Mucosa of descending colon (tissue), 3 donors: ENCODE measurements around the gene ZC3H12D. TPM values are rescaled to one million over a fixed set of nuclear protein-coding genes. Genes with fewer than 3 reads are reported as not detected.

Experiments
- ATAC-seq: fragments of 200-7000 bp; cut with Tn5 transposase; one replicate; pipeline ENCODE4 v1.9.1; 2020; ENCODE audit warnings: mild to moderate bottlenecking, moderate library complexity
- DNase-seq, 3 donors: peaks; one replicate each; pipeline ENCODE4 v3.0.0-alpha.2; 2020
- H3K36me3 ChIP-seq: fragments of 200-600 bp; one replicate; pipeline ENCODE4 v1.8.0; 2021; ENCODE audit warnings: low read depth, mild to moderate bottlenecking
- H3K4me1 ChIP-seq: fragments of 200-600 bp; one replicate; pipeline ENCODE4 v1.8.0; 2021; ENCODE audit warnings: low read depth, mild to moderate bottlenecking
- H3K4me3 ChIP-seq: fragments of 200-600 bp; one replicate; pipeline ENCODE4 v1.8.0; 2021; ENCODE audit warnings: mild to moderate bottlenecking
- H3K9me3 ChIP-seq: fragments of 200-600 bp; one replicate; pipeline ENCODE4 v1.8.0; 2021; ENCODE audit warnings: mild to moderate bottlenecking
- intact Hi-C, 2 donors: fragments of 100-400 bp; cut with DNase I in 1 of 2; cut with micrococcal nuclease in 1 of 2; formaldehyde crosslinking; loops; one replicate each; pipeline versions ENCODE4 v1.11.0 to v1.11.1; 2022; cut with DNase I, micrococcal nuclease
- total RNA-seq, 3 donors: library from RNA; stranded (reverse); fragmentation: NEBNext Ultra II Directional in 2 of 3; extraction: Animal tissue kit (Norgen Biotek cat#: 25700) in 2 of 3; gene quantifications; one replicate each; pipeline versions ENCODE4 v1.2.1 to v1.2.4, GENCODE V29; 2021 to 2023
- TF ChIP-seq, protein P1 (sequence below): fragments of 200-600 bp; IDR thresholded peaks from one replicate; pipeline ENCODE4 v1.8.0; 2022; ENCODE audit warnings: antibody characterized with exemption, mild to moderate bottlenecking
- donor health status: DM: no; HTN: no; CAD: no; lungs with moderate emphysema.
- donor health status: DM: no; HTN: no; CAD: no.
- donor health status: DM: no; HTN: yes; CAD: no.

Gene ZC3H12D
- total RNA-seq, 3 donors from 2014 or later: 5.2 to 9.1 (median 8.9) TPM

DNA sequence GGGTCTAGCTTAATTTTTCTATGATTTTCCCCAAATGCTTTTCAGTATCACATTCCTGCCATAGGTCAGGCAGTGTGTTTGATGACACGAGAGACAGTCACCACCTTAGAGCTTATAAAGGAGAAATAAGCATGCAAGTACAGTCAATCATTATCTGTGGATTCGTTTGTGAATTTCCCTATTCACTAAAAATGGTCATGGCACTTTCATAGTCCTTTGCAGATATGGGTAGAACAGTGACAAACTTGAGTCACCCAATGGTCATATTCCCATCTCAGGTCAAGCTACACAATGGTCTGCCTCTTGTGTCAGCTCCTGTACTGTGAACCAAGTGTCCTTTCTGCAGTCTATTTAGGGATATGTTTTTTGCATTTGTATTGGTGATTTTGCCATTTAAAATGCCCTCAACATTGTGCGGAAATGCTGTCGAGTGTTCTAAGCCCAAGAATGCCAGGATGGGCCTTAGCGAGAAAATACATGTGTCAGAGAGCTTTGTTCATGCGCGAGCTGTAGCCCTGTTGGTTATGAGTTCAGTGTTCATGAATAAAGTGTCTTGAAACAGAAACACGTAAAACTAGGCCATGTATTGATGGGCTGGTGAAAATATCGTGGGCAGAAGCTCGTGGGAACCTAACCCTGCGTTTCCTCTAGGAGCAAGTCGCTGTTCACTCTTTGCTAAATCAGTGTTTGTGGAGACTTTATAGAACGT, 65.0 kb downstream of the ZC3H12D start:
- Histone ChIP-seq H3K36me3 (no peaks in the 10 kb centered on the region), H3K4me1 (peaks cover 8% of the 10 kb centered on the region), H3K9me3 (no peaks in the 10 kb centered on the region), H3K4me3 (no peak overlapping the region)
- no peak for ATAC-seq
- DNase-seq: no peak
- TF ChIP-seq, protein P1, sequence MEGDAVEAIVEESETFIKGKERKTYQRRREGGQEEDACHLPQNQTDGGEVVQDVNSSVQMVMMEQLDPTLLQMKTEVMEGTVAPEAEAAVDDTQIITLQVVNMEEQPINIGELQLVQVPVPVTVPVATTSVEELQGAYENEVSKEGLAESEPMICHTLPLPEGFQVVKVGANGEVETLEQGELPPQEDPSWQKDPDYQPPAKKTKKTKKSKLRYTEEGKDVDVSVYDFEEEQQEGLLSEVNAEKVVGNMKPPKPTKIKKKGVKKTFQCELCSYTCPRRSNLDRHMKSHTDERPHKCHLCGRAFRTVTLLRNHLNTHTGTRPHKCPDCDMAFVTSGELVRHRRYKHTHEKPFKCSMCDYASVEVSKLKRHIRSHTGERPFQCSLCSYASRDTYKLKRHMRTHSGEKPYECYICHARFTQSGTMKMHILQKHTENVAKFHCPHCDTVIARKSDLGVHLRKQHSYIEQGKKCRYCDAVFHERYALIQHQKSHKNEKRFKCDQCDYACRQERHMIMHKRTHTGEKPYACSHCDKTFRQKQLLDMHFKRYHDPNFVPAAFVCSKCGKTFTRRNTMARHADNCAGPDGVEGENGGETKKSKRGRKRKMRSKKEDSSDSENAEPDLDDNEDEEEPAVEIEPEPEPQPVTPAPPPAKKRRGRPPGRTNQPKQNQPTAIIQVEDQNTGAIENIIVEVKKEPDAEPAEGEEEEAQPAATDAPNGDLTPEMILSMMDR: no peak
- intact Hi-C loops: no loop called here

DNA sequence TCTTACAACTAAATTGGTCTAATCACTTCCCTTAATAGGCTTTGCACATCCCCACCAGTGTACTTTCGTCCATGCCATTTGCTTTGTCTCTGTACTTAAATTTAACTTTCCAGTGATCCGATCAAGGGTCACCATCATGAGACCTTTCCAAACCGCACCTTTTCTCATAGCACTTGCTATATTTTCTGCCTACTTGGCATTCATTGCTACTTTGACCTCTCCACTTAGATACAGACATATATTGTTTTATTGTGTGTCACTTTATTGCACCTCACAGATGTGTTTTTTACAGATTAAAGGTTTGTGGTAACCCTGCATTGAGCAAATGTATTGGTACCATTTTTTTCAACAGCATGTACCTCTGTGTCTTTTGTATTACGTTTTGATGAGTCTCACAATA, 70.0 kb downstream of the ZC3H12D start:
- Histone ChIP-seq H3K9me3 (no peaks in the 10 kb centered on the region), H3K36me3 (no peaks in the 10 kb centered on the region), H3K4me1 (peaks cover 10% of the 10 kb centered on the region), H3K4me3 (no peak overlapping the region)
- intact Hi-C loops: no loop called here
- DNase-seq: no peak
- TF ChIP-seq, protein P1: no peak
- ATAC-seq: peak; percentile 87

DNA sequence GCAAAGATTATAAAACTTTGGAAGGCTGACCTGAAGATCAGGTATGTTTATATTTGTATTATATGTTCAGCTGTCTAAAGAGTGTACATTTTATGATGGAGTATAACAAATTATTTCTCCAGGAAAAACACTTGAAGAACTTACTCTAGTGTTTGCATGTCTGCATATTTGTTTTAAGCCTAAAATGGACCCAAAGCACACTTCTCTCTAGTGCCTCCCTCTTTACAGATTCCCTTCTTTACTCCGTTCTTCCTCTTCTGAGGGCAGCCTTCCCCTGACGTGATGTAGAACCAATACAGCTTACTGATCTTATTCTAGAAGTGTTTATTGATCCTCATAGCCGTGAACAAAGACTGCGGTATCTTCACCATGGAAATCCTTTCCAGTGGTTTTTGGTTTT, 70.8 kb downstream of the ZC3H12D start:
- Histone ChIP-seq H3K4me3 (no peak overlapping the region), H3K4me1 (peaks cover 10% of the 10 kb centered on the region), H3K9me3 (no peaks in the 10 kb centered on the region), H3K36me3 (no peaks in the 10 kb centered on the region)
- intact Hi-C loops: no loop called here
- TF ChIP-seq, protein P1: no peak
- ATAC-seq: no peak
- no peak for DNase-seq

DNA sequence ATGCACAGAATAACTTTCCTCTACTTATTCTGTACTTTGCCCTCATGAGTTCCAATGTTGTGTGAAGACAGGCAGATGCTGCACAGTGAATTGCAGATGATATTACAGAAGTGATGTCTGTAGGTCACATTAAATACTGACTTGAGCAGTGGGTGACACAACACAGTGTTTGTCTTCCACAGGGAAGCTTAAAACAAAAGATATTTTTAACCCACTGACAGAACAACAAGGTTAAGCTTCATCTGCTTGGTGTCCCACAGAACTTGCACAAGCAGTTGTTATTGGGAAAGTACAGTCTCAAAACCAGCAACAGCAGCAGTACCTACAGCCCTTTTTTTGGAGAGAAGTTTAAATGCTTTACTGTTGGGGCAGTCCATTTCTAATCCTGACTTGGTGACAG, 74.3 kb downstream of the ZC3H12D start:
- Histone ChIP-seq H3K9me3 (no peaks in the 10 kb centered on the region), H3K36me3 (no peaks in the 10 kb centered on the region), H3K4me3 (no peak overlapping the region), H3K4me1 (peaks cover 10% of the 10 kb centered on the region)
- ATAC-seq: no peak
- DNase-seq: no peak
- TF ChIP-seq, protein P1: no peak
- intact Hi-C loops: no loop called here

- TF ChIP-seq, protein P1: no peak
- Histone ChIP-seq H3K4me3 (no peak overlapping the region), H3K9me3 (no peaks in the 10 kb centered on the region), H3K4me1 (peaks cover 4% of the 10 kb centered on the region), H3K36me3 (no peaks in the 10 kb centered on the region)
- DNase-seq (no peak), ATAC-seq (no peak)
- intact Hi-C loops: no loop called here
These were observed 75.2 kb downstream of the ZC3H12D start for GRCh38 chr6:149409617-149410016.
